ENCODE measurements around the gene CPAMD8. TPM values are rescaled to one million over a fixed set of nuclear protein-coding genes. Genes with fewer than 3 reads are reported as not detected.

CPAMD8 gene
- total and polyA plus RNA-seq, 9 donors, result 2.4 to 13.0 (median 7.9) TPM

DNA sequence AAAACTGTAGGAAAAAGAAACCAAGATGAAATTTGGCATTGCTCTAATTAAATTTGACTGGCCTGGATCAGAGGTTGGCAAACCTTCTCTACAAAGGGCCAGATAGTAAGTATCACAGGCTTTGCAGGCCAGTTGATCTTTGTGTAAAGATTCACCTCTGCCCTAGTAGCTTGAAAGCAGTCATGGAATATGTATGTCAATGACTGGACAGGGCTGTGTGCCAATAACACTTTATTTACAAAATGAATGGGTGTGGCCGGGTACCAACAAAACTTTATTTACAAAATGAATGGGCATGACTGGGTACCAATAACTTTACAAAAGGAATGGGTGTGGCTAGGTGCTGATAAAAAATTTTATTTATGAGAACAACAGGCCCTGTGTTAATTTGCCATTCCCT, 177.4 kb downstream of the CPAMD8 start:
- Histone ChIP-seq H3K9me3 (no peaks in the 10 kb centered on the region), H3K27me3 (no peaks in the 10 kb centered on the region), H3K27ac (no peak overlapping the region), H3K4me1 (ENCODE audit: insufficient read depth) (no peaks in the 10 kb centered on the region), H3K4me3 (no peak overlapping the region), H3K36me3 (no peaks in the 10 kb centered on the region)
- no peak for DNase-seq
- intact Hi-C loops (cut with DNase I), result no loop called here
- TF ChIP-seq EP300 (IDR thresholded peaks at IDR 0.05) (no peak), CTCF (IDR thresholded peaks at IDR 0.05) (no peak), POLR2A (IDR thresholded peaks at IDR 0.05) (no peak)
- WGBS, 3 donors, result 76 to 94% (median 78%) methylated on average over 1 of the region's 1 CpG

DNA sequence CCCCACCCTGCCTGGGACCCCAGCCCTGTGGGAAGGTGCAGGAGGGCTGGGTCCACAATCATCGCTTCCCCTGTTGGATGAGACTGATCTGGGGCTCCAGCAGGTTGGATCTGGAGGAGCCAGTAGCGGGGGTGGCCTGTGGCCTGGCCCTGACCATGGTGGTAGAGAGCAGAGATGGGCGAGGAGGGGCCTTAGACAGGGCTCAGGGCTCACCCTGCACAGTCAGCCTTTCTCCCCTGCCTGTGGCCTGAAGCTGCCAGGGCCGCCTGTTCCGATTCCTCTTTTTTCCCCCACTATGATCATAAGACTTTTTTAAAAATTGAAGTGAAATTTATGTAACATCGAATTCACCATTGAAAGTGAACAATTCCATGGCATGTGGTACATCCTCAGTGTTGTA, 179.2 kb downstream of the CPAMD8 start:
- no peak for DNase-seq
- no peak overlapping the region for H3K27ac ChIP-seq
- no peaks in the 10 kb centered on the region for H3K9me3 ChIP-seq
- WGBS, 3 donors, result 93 to 95% (median 94%) methylated on average over 6 of the region's 6 CpGs
- no peaks in the 10 kb centered on the region for H3K27me3 ChIP-seq
- H3K36me3 ChIP-seq, result no peaks in the 10 kb centered on the region
- H3K4me1 ChIP-seq (ENCODE audit: insufficient read depth), result no peaks in the 10 kb centered on the region
- intact Hi-C loops (cut with DNase I), result no loop called here
- no peak for TF ChIP-seq POLR2A (IDR thresholded peaks at IDR 0.05)
- no peak for TF ChIP-seq CTCF (IDR thresholded peaks at IDR 0.05)
- no peak for TF ChIP-seq EP300 (IDR thresholded peaks at IDR 0.05)
- H3K4me3 ChIP-seq, result no peak overlapping the region

DNA sequence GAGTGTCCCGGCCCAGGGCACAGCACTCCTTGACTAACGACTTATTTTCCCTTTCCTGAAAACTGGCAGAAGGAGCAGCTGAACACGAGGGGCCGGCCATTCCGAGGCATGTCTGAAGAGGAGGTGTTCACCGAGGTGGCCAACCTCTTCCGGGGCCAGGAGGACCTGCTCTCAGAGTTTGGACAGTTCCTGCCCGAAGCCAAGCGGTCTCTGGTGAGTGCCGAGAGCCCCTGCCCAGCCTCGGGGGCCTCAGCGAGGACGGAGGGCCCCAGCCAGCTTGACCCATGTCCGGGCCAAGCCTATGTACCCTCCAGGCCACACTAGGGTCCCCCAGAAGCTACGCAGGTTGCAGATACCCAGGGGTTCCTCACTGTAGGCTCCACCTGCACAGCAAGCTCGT, 179.7 kb downstream of the CPAMD8 start:
- Histone ChIP-seq H3K36me3 (no peaks in the 10 kb centered on the region), H3K4me1 (ENCODE audit: insufficient read depth) (no peaks in the 10 kb centered on the region), H3K27ac (no peak overlapping the region), H3K9me3 (no peaks in the 10 kb centered on the region), H3K4me3 (no peak overlapping the region), H3K27me3 (no peaks in the 10 kb centered on the region)
- WGBS, 3 donors, result 92 to 97% (median 94%) methylated on average over 16 of the region's 16 CpGs
- DNase-seq, result no peak
- intact Hi-C loops (cut with DNase I), result no loop called here
- TF ChIP-seq POLR2A (IDR thresholded peaks at IDR 0.05) (no peak), CTCF (IDR thresholded peaks at IDR 0.05) (no peak), EP300 (IDR thresholded peaks at IDR 0.05) (no peak)

Small RNA genes within 50 kb of the gene (small RNA-seq; reads per million reads assigned to genes)
- not detected for gene RN7SL823P
- gene RN7SL835P, result not detected

Other genes starting within 250 kb of the CPAMD8 start
- gene SIN3B, start 197.4 kb downstream of the CPAMD8 start, total RNA-seq, result 10 to 100 TPM; 45.1 to 92.0 (median 68.3) TPM
- 10 to 100 TPM; 35.3 to 43.9 TPM for gene SIN3B, start 197.4 kb downstream of the CPAMD8 start, polyA plus RNA-seq
- 1 to 10 TPM in 3 of 7 donors, under 1 TPM in 4; 0.08 to 5.4 (median 0.92) TPM for gene F2RL3, start 137.8 kb downstream of the CPAMD8 start, total RNA-seq
- gene F2RL3, start 137.8 kb downstream of the CPAMD8 start, polyA plus RNA-seq, result 1 to 10 TPM in 1 of 2 donors, under 1 TPM in 1; 0.40 to 2.2 TPM
- gene HAUS8, start 48.6 kb upstream of the CPAMD8 start, total RNA-seq, result 1 to 10 TPM; 4.3 to 7.0 (median 5.5) TPM
- gene HAUS8, start 48.6 kb upstream of the CPAMD8 start, polyA plus RNA-seq, result 1 to 10 TPM; 4.1 to 7.2 TPM
- gene MYO9B, start 49.0 kb upstream of the CPAMD8 start, total RNA-seq, result 10 to 100 TPM; 17.9 to 56.3 (median 38.4) TPM
- gene MYO9B, start 49.0 kb upstream of the CPAMD8 start, polyA plus RNA-seq, result 10 to 100 TPM; 25.1 to 34.1 TPM
- gene USE1, start 188.5 kb upstream of the CPAMD8 start, total RNA-seq, result 10 to 100 TPM; 23.8 to 42.1 (median 30.9) TPM
- gene USE1, start 188.5 kb upstream of the CPAMD8 start, polyA plus RNA-seq, result 10 to 100 TPM; 15.8 to 50.3 TPM
- 10 to 100 TPM in 6 of 7 donors, 1 to 10 TPM in 1; 6.4 to 39.8 (median 20.3) TPM for gene OCEL1, start 199.4 kb upstream of the CPAMD8 start, total RNA-seq
- gene OCEL1, start 199.4 kb upstream of the CPAMD8 start, polyA plus RNA-seq, result 10 to 100 TPM; 16.7 to 18.6 TPM
- 10 to 100 TPM; 21.5 to 46.4 (median 28.4) TPM for gene NR2F6, start 219.1 kb upstream of the CPAMD8 start, total RNA-seq
- gene NR2F6, start 219.1 kb upstream of the CPAMD8 start, polyA plus RNA-seq, result 10 to 100 TPM in 1 of 2 donors, 1 to 10 TPM in 1; 3.7 to 10.5 TPM
- 1 to 10 TPM; 1.5 to 7.0 (median 2.0) TPM for gene USHBP1, start 237.9 kb upstream of the CPAMD8 start, total RNA-seq
- 1 to 10 TPM; 1.1 to 8.9 TPM for gene USHBP1, start 237.9 kb upstream of the CPAMD8 start, polyA plus RNA-seq
- gene BABAM1, start 240.6 kb upstream of the CPAMD8 start, total RNA-seq, result 10 to 100 TPM; 37.4 to 74.8 (median 57.8) TPM
- gene BABAM1, start 240.6 kb upstream of the CPAMD8 start, polyA plus RNA-seq, result 10 to 100 TPM; 62.6 to 99.1 TPM

Data from ovary (tissue), 9 donors.